NCI-H526 treated with DMSO at 0.1 percent for 48 hours (cell line): ENCODE data around the gene HSD17B3.
"Not testable (repeated sequence)": the region's sequence is repeated elsewhere in the genome, so short reads cannot be mapped to it uniquely, and the experiment has no call there.

Experiments used
- DNase-seq: peaks from one replicate; lab custom pipeline; 2025; lab: John Stamatoyannopoulos, UW

Gene HSD17B3

GRCh38 chr9:96236337-96236736 lies 65.6 kb downstream of the HSD17B3 start:
- not testable (repeated sequence) for DNase-seq

- no peak for DNase-seq
These were observed 69.3 kb downstream of the HSD17B3 start for GRCh38 chr9:96232539-96233241.

GRCh38 chr9:96232164-96232538 lies 69.8 kb downstream of the HSD17B3 start:
- DNase-seq: no peak

GRCh38 chr9:96230002-96230401 lies 72.0 kb downstream of the HSD17B3 start:
- DNase-seq: no peak

GRCh38 chr9:96222132-96222531 lies 79.8 kb downstream of the HSD17B3 start:
- DNase-seq: no peak

- no peak for DNase-seq
These were observed 82.1 kb downstream of the HSD17B3 start for GRCh38 chr9:96219900-96220257.

GRCh38 chr9:96219026-96219899 lies 82.7 kb downstream of the HSD17B3 start:
- no peak for DNase-seq

- peak; percentile 32 for DNase-seq
These were observed 84.0 kb downstream of the HSD17B3 start for GRCh38 chr9:96217754-96218693.

- DNase-seq: no peak
These were observed 84.7 kb downstream of the HSD17B3 start for GRCh38 chr9:96217294-96217707.

- DNase-seq: no peak
These were observed 85.4 kb downstream of the HSD17B3 start for GRCh38 chr9:96216583-96216982.

- no peak for DNase-seq
These were observed 86.1 kb downstream of the HSD17B3 start for GRCh38 chr9:96215841-96216240.

GRCh38 chr9:96214635-96215034 lies 87.3 kb downstream of the HSD17B3 start:
- no peak for DNase-seq

GRCh38 chr9:96209407-96210271 lies 92.3 kb downstream of the HSD17B3 start:
- no peak for DNase-seq

GRCh38 chr9:96206156-96206751 lies 95.7 kb downstream of the HSD17B3 start:
- DNase-seq: no peak

- DNase-seq: no peak
These were observed 97.1 kb downstream of the HSD17B3 start for GRCh38 chr9:96204853-96205252.

GRCh38 chr9:96203867-96204501 lies 98.0 kb downstream of the HSD17B3 start:
- DNase-seq: no peak

GRCh38 chr9:96202971-96203780 lies 98.8 kb downstream of the HSD17B3 start:
- DNase-seq: no peak

- no peak for DNase-seq
These were observed 100.8 kb downstream of the HSD17B3 start for GRCh38 chr9:96201140-96201539.

- no peak for DNase-seq
These were observed 103.0 kb downstream of the HSD17B3 start for GRCh38 chr9:96199006-96199405.

GRCh38 chr9:96195541-96195940 lies 106.4 kb downstream of the HSD17B3 start:
- DNase-seq: no peak
